Activated T-cell treated with anti-CD3 and anti-CD28 coated beads for 48 hours (primary cell): ENCODE measurements around the gene MCOLN3.

Experiments used
- DNase-seq: peaks from one replicate; pipeline ENCODE4 v3.0.0-alpha.2; 2020; ENCODE audit warnings: low read depth

Gene MCOLN3

GRCh38 chr1:85048296-85049064, at the start of gene MCOLN3:
Gene MCOLN3, minus strand, starts transcription at chr1:85048500. Its CDS starts 3,140 bp downstream, at chr1:85045360.
- no peak for DNase-seq

GRCh38 chr1:85093644-85094043, 45.3 kb upstream of the MCOLN3 start:
- no peak for DNase-seq

- DNase-seq = peak; percentile 6
Measured at GRCh38 chr1:85091671-85092280, 43.5 kb upstream of the MCOLN3 start.

- DNase-seq = no peak
Measured at GRCh38 chr1:85090225-85090624, 41.9 kb upstream of the MCOLN3 start.

GRCh38 chr1:85089203-85089602, 40.9 kb upstream of the MCOLN3 start:
- DNase-seq = no peak

- no peak for DNase-seq
Measured at GRCh38 chr1:85088408-85088784, 40.1 kb upstream of the MCOLN3 start.

- no peak for DNase-seq
Measured at GRCh38 chr1:85087659-85088407, 39.5 kb upstream of the MCOLN3 start.

- DNase-seq = no peak
Measured at GRCh38 chr1:85085417-85085816, 37.1 kb upstream of the MCOLN3 start.

GRCh38 chr1:85078903-85079302, 30.6 kb upstream of the MCOLN3 start:
- no peak for DNase-seq

GRCh38 chr1:85074365-85074964, 26.2 kb upstream of the MCOLN3 start:
- no peak for DNase-seq

- DNase-seq = no peak
Measured at GRCh38 chr1:85070972-85071492, 22.7 kb upstream of the MCOLN3 start.

GRCh38 chr1:85068846-85069245, 20.5 kb upstream of the MCOLN3 start:
- DNase-seq = no peak

- DNase-seq = no peak
Measured at GRCh38 chr1:85065550-85065949, 17.2 kb upstream of the MCOLN3 start.

GRCh38 chr1:85062425-85063026, 14.2 kb upstream of the MCOLN3 start:
- no peak for DNase-seq

- peak; percentile 70 for DNase-seq
Measured at GRCh38 chr1:85061711-85062424, 13.6 kb upstream of the MCOLN3 start.

- no peak for DNase-seq
Measured at GRCh38 chr1:85060038-85060437, 11.7 kb upstream of the MCOLN3 start.

- DNase-seq = no peak
Measured at GRCh38 chr1:85059563-85059962, 11.3 kb upstream of the MCOLN3 start.

- DNase-seq = no peak
Measured at GRCh38 chr1:85058786-85059185, 10.5 kb upstream of the MCOLN3 start.

GRCh38 chr1:85058311-85058710, 10.0 kb upstream of the MCOLN3 start:
- no peak for DNase-seq

GRCh38 chr1:85054664-85055063, 6.4 kb upstream of the MCOLN3 start:
- no peak for DNase-seq

GRCh38 chr1:85049735-85050166, 1.5 kb upstream of the MCOLN3 start:
- no peak for DNase-seq
